A673 (cell line): Measurements from ENCODE around the gene CEACAM19. TPM values are rescaled to one million over a fixed set of nuclear protein-coding genes. Genes with fewer than 3 reads are reported as not detected.
"Not testable (repeated sequence)": the region's sequence is repeated elsewhere in the genome, so short reads cannot be mapped to it uniquely, and the experiment has no call there.

Experiments used
- BruUV-seq: library from RNA; stranded (reverse); fragments of 400-500 nt; replicated peaks from 2 replicates; lab custom pipeline; 2021; lab: Mats Ljungman, UMichigan
- CTCF ChIA-PET: fragments of 300-600 bp; sonication (Branson Sonifier 250); formaldehyde crosslinking; loops from one replicate; lab custom pipeline; 2022; ENCODE audit warnings: antibody characterized with exemption; lab: Charles Lee
- POLR2A ChIA-PET: fragments of 300-600 bp; sonication (Branson Sonifier 250); formaldehyde crosslinking; loops from one replicate; lab custom pipeline; 2022; ENCODE audit warnings: antibody characterized with exemption; ENCODE audit not compliant: low non-redundant PET; lab: Charles Lee
- DNase-seq: peaks from one replicate; pipeline ENCODE4 v3.0.0-alpha.2; 2015; ENCODE audit warnings: low spot score
- H3K27ac ChIP-seq: fragments of 200-600 bp; sonication (generic); 2 replicates; pipeline ENCODE4 v1.5.1; 2016; ENCODE audit warnings: mixed run types, low read depth, mild to moderate bottlenecking, mixed read lengths, antibody characterized with exemption, low read length; ENCODE audit not compliant: poor library complexity, severe bottlenecking
- H3K27me3 ChIP-seq: fragments of 200-600 bp; sonication (generic); replicated peaks from 2 replicates; pipeline ENCODE4 v1.6.1; 2017; ENCODE audit warnings: mixed run types, low read depth, mild to moderate bottlenecking, mixed read lengths, antibody characterized with exemption, low read length; ENCODE audit not compliant: insufficient read depth, poor library complexity
- H3K36me3 ChIP-seq: fragments of 200-600 bp; sonication (generic); 2 replicates; pipeline ENCODE4 v1.6.1; 2016; ENCODE audit warnings: mixed run types, mild to moderate bottlenecking, mixed read lengths, antibody characterized with exemption, low read length; ENCODE audit not compliant: insufficient read depth, poor library complexity, severe bottlenecking
- H3K4me1 ChIP-seq: fragments of 200-600 bp; sonication (generic); 2 replicates; pipeline ENCODE4 v1.6.1; 2017; ENCODE audit warnings: mixed run types, mild to moderate bottlenecking, mixed read lengths, antibody characterized with exemption, low read length; ENCODE audit not compliant: insufficient read depth, poor library complexity, severe bottlenecking
- H3K4me3 ChIP-seq: fragments of 200-600 bp; sonication (generic); 2 replicates; pipeline ENCODE4 v1.5.1; 2016; ENCODE audit warnings: low read depth, mixed run types, mild to moderate bottlenecking, mixed read lengths, low read length; ENCODE audit not compliant: poor library complexity, severe bottlenecking
- H3K9me3 ChIP-seq: fragments of 200-600 bp; sonication (generic); 2 replicates; pipeline ENCODE4 v1.6.1; 2016; ENCODE audit warnings: mixed run types, low read depth, mild to moderate bottlenecking, mixed read lengths, antibody characterized with exemption, low read length; ENCODE audit not compliant: poor library complexity, severe bottlenecking
- EZH2 ChIP-seq: fragments of 200-600 bp; sonication (generic); IDR thresholded peaks from 2 replicates; pipeline ENCODE4 v1.6.1; 2017; ENCODE audit warnings: borderline replicate concordance, low read depth, mild to moderate bottlenecking, mixed read lengths, antibody characterized with exemption, low read length; ENCODE audit not compliant: poor library complexity, severe bottlenecking
- intact Hi-C: fragments of 100-400 bp; cut with micrococcal nuclease; formaldehyde crosslinking; loops from one replicate; pipeline ENCODE4 v1.10.0; 2022; ENCODE audit not compliant: unreplicated experiment
- total RNA-seq: library from RNA; stranded (reverse); gene quantifications from 2 replicates; pipeline ENCODE4 v1.2.3, GENCODE V29; 2021
- TF ChIP-seq, protein P1 (sequence below): fragments of 300-800, 200-600 bp; sonication (generic); conservative IDR thresholded peaks from 2 replicates; pipeline ENCODE4 v1.5.1; 2017; ENCODE audit warnings: low read depth, mild to moderate bottlenecking, antibody characterized with exemption, low read length, moderate library complexity, mixed read lengths

CEACAM19 gene
- total RNA-seq, 1 experiment from 2014 or later = 2.5 TPM

DNA sequence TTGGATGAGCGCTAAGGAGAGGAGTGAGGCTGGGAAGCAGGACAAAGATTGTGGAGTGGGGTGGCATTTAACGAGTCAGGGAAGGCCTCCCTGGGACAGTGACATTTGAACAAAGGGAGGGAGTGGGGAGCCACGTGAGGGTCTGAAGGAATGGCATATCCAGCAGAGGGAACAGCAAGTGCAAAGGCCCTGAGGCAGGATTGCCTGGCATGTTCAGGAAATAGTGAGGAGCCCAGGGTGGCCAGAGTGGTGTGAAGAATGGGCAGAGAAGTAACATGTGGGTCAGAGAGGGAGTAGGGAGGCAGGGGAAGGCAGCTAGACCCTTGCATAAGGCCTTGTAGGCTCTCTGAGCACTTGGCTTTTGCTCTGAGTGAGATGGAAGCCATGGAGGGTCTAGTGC is 42.5 kb upstream of the CEACAM19 start:
- ChIA-PET POLR2A (no interaction called here), CTCF (no interaction called here)
- Histone ChIP-seq H3K4me1 (no peaks in the 10 kb centered on the region), H3K27ac (no peak overlapping the region), H3K27me3 (no peaks in the 10 kb centered on the region), H3K4me3 (no peak overlapping the region), H3K36me3 (no peaks in the 10 kb centered on the region), H3K9me3 (no peaks in the 10 kb centered on the region)
- intact Hi-C loops = no loop called here
- BruUV-seq = no TSS peak
- no peak for TF ChIP-seq EZH2
- TF ChIP-seq, protein P1, sequence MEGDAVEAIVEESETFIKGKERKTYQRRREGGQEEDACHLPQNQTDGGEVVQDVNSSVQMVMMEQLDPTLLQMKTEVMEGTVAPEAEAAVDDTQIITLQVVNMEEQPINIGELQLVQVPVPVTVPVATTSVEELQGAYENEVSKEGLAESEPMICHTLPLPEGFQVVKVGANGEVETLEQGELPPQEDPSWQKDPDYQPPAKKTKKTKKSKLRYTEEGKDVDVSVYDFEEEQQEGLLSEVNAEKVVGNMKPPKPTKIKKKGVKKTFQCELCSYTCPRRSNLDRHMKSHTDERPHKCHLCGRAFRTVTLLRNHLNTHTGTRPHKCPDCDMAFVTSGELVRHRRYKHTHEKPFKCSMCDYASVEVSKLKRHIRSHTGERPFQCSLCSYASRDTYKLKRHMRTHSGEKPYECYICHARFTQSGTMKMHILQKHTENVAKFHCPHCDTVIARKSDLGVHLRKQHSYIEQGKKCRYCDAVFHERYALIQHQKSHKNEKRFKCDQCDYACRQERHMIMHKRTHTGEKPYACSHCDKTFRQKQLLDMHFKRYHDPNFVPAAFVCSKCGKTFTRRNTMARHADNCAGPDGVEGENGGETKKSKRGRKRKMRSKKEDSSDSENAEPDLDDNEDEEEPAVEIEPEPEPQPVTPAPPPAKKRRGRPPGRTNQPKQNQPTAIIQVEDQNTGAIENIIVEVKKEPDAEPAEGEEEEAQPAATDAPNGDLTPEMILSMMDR = no peak
- DNase-seq = no peak

DNA sequence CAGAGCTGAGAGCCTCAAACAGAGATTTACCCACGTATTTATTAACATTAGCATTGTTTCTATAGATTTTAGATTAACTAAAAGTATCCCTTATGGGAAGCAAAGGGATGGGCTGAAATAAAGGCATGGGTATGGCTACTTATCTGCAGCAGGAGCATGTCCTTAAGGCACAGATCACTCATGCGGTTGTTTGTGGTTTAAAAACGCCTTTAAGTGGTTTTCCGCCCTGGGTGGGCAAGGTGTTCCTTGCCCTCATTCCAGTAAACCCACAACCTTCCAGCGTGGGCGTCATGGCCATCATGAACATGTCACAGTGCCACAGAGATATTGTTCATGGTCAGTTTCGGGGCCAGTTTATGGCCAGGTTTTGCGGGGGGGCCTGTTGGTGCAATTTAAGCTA is 39.7 kb upstream of the CEACAM19 start:
- H3K36me3 ChIP-seq, CTCF ChIA-PET, intact Hi-C loops, DNase-seq, BruUV-seq, H3K9me3 ChIP-seq, H3K4me3 ChIP-seq, H3K27me3 ChIP-seq, H3K27ac ChIP-seq, POLR2A ChIA-PET, H3K4me1 ChIP-seq: not testable (repeated sequence)

DNA sequence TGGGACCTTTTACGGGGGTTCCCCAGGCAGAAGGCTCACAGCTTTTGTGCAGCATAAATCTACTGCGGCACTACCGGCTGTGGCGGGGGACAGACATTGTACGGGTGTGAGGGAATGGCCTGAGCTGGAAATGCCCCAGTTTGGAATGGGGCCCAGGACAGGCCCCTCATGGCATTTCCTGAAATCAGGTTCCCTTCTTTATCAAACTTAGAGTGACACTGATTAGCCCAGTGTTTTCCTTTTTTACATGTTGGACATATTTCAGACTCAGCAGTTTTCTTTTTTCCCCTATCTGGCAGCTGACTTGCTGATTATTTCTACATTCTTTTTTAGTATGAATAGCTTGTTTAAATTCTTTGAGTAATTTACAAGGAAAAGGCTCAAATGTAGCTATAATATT is 37.2 kb upstream of the CEACAM19 start:
- BruUV-seq = not testable (repeated sequence)

DNA sequence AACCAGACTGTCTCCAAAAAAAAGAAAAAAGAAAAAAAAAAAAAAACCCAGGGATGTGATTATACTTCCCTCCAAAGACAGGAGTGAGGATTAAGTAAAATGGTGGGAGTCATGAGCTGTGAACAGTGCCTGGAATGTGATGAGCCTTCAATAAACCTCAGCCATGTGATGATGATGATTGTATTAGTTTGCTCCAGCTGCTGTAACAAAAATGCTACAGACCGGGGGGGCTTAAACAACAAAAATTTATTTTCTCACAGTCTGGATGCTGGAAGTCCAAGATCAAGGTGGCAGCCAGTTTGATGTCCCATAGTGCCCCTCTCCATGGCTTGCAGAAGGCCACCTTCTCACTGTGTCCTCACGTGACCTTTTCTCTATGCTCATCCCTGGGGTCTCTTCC is 36.5 kb upstream of the CEACAM19 start:
- Histone ChIP-seq H3K9me3 (no peaks in the 10 kb centered on the region), H3K36me3 (no peaks in the 10 kb centered on the region), H3K27me3 (no peaks in the 10 kb centered on the region), H3K4me1 (peaks cover 3% of the 10 kb centered on the region), H3K27ac (no peak overlapping the region), H3K4me3 (no peak overlapping the region)
- ChIA-PET POLR2A (no interaction called here), CTCF (no interaction called here)
- no TSS peak for BruUV-seq
- intact Hi-C loops = no loop called here
- no peak for TF ChIP-seq EZH2
- TF ChIP-seq, protein P1 = no peak
- no peak for DNase-seq

More for the DNA sequence above, 37.2 kb upstream of the CEACAM19 start:
- H3K9me3 ChIP-seq, H3K4me3 ChIP-seq, POLR2A ChIA-PET, H3K27ac ChIP-seq, H3K4me1 ChIP-seq, H3K27me3 ChIP-seq, intact Hi-C loops, DNase-seq, H3K36me3 ChIP-seq: not testable (repeated sequence)
- CTCF ChIA-PET = interaction anchor here (0.6 kb wide), 1 partner anchor 52 kb away, joined by 3 read pairs; no protein-coding TSS in a partner anchor
